ENCODE results near the gene HTR7.

The HTR7 gene

DNA sequence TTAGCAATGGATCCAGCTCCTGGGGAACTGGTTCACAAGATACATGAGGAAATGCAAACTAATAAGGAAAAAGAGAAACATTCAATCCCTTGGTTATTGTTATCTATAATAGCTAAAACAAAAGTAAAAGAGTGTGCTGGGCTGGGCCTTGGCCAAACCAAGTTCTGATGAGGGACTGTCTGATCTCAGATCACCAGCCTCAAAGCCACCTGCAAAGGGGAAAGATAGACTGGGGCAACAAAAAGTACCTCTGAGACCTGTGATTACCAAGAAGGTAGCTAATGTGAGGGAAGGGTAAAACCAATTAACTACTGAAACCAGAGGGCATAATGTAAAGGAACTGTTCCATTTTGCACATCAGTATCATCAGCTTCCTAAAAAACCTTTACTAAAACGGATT lies 51.2 kb downstream of the HTR7 start:
- no peak overlapping the region for H3K4me3 ChIP-seq (replicated peaks; ENCODE audit: low read depth, low read length)
- TF ChIP-seq, protein P1, sequence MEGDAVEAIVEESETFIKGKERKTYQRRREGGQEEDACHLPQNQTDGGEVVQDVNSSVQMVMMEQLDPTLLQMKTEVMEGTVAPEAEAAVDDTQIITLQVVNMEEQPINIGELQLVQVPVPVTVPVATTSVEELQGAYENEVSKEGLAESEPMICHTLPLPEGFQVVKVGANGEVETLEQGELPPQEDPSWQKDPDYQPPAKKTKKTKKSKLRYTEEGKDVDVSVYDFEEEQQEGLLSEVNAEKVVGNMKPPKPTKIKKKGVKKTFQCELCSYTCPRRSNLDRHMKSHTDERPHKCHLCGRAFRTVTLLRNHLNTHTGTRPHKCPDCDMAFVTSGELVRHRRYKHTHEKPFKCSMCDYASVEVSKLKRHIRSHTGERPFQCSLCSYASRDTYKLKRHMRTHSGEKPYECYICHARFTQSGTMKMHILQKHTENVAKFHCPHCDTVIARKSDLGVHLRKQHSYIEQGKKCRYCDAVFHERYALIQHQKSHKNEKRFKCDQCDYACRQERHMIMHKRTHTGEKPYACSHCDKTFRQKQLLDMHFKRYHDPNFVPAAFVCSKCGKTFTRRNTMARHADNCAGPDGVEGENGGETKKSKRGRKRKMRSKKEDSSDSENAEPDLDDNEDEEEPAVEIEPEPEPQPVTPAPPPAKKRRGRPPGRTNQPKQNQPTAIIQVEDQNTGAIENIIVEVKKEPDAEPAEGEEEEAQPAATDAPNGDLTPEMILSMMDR (IDR thresholded peaks at IDR 0.05; ENCODE audit: low read length, missing control alignments) = no peak
- DNase-seq (ENCODE audit: low read depth) = no peak

DNA sequence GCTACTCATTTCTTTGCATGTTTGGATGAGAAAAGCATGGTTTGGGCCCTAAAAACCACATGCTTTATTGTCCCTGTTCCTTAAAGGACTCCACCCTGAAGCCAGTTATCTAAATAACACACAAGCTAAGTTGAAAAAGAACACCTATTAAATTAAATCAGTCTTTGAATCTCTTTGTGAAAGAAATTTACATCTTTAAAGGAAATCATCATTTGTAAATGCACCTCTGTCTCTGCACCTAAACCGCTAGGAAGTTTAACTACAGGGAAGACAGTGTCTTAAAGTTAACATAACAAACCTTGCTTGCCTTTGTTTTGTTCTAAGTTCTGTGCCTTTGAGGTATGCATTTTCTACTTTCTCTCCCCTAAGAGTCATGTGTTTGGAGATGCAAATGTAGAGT lies 52.6 kb downstream of the HTR7 start:
- no peak for DNase-seq (ENCODE audit: low read depth)
- H3K4me3 ChIP-seq (replicated peaks; ENCODE audit: low read depth, low read length) = no peak overlapping the region
- TF ChIP-seq, protein P1 (IDR thresholded peaks at IDR 0.05; ENCODE audit: low read length, missing control alignments) = no peak

DNA sequence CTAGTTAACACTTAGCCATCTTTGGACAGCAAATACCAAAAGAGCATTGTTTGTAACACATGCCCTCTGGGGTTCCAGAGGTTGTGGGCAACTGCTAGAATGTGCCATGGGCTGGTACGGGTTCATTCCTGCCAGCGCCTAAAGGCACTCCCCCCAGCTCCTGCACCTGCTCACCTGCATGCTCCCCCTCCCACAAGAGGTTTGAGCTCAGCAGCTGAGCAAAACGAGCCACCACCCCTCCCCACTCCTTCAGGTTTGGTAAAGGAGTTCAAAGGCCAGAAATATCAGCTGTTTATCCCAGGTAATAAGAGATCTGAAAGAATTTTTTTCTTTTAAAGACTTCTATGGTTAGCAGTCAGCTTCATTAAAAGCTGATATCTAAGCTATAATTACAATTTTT lies 53.5 kb downstream of the HTR7 start:
- TF ChIP-seq, protein P1 (IDR thresholded peaks at IDR 0.05; ENCODE audit: low read length, missing control alignments) = no peak
- no peak overlapping the region for H3K4me3 ChIP-seq (replicated peaks; ENCODE audit: low read depth, low read length)
- no peak for DNase-seq (ENCODE audit: low read depth)

DNA sequence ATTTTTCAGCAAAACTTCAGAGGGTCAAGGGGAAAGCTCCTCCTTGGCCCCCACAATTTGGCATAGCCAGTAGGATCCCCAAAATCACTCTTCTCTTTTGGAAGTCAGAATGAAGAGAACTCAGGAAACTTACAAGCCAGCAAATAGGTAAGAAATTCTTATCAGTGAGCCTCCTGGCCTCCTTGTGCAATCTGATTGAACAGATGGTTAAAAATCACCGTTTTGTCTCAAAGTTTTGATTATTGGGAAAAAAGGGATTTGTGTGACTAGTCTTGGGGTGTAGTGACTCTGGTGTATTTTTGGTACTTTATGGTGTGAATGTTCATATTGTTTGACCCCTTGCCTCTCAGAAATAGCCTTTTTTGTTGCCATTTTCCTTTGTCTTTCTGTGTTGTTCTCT lies 56.2 kb downstream of the HTR7 start:
- H3K4me3 ChIP-seq (replicated peaks; ENCODE audit: low read depth, low read length) = no peak overlapping the region
- TF ChIP-seq, protein P1 (IDR thresholded peaks at IDR 0.05; ENCODE audit: low read length, missing control alignments) = no peak
- no peak for DNase-seq (ENCODE audit: low read depth)

DNA sequence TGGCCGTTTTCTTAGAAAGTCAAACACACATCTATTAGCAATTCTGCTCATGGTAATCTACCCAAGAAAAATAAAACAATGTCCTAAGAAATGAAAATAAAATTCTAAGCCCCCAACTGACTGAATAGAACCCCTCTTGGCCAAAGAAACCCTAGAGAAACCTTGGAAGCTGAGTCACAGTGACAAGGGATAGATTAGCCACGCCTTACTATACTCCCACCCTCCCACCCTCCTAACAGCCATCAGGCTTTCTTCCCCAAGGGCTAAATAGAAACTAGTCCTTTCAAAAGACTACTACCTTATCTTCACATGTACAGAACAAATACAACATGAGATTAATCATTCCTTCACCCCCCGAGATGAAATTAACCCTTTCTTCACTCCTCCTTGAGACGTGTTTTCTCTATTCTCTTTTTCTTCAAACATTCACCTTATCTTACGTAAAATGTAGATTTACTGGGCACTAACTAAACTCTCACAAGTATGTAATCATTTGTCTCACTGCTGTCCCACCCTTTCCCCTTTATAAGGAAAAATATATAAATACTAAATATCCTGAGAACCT lies 57.5 kb downstream of the HTR7 start:
- no peak for DNase-seq (ENCODE audit: low read depth)
- no peak overlapping the region for H3K4me3 ChIP-seq (replicated peaks; ENCODE audit: low read depth, low read length)
- TF ChIP-seq, protein P1 (IDR thresholded peaks at IDR 0.05; ENCODE audit: low read length, missing control alignments) = no peak

DNA sequence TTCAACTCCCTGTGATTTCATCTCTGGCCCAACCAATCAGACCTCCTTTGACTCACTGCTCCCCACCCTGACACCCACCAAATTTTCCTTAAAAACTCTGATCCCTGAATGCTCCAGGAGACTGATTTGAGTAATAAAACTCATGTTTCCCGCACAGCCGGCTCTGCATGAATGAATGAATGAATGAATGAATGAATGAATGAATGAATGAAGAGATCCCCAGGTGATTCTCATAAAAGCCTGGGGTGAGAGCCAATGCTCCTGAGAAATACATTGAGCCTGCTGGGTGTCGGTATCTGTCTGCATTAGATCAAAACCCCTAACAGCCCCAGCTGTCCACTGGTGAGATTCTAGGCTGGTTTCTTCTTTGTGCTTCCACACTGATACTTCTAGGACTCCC lies 58.7 kb downstream of the HTR7 start:
- H3K4me3 ChIP-seq (replicated peaks; ENCODE audit: low read depth, low read length) = no peak overlapping the region
- no peak for DNase-seq (ENCODE audit: low read depth)
- TF ChIP-seq, protein P1 (IDR thresholded peaks at IDR 0.05; ENCODE audit: low read length, missing control alignments) = no peak

DNA sequence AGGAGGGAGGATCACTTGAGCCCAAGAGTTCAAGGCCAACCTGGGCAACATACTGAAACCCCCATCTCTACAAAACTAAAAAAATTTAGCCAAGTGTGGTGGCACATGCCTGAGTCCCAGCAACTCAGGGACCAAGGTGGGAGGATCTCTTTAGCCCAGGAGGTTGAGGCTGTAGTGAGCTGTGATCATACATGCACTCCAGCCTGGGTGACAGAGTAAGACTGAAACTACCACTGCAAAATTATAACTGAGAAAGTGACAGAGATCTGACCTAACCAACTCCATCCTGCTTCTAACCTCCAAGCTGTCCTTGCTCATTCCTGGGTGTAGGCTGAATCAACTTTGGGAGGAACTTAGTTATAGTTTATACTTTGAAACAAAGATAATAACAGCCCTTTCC lies 59.4 kb downstream of the HTR7 start:
- TF ChIP-seq, protein P1 (IDR thresholded peaks at IDR 0.05; ENCODE audit: low read length, missing control alignments) = no peak
- no peak for DNase-seq (ENCODE audit: low read depth)
- no peak overlapping the region for H3K4me3 ChIP-seq (replicated peaks; ENCODE audit: low read depth, low read length)

All from fibroblast of pulmonary artery (primary cell).